Measurements from ENCODE around the gene PDE2A.

The PDE2A gene

DNA sequence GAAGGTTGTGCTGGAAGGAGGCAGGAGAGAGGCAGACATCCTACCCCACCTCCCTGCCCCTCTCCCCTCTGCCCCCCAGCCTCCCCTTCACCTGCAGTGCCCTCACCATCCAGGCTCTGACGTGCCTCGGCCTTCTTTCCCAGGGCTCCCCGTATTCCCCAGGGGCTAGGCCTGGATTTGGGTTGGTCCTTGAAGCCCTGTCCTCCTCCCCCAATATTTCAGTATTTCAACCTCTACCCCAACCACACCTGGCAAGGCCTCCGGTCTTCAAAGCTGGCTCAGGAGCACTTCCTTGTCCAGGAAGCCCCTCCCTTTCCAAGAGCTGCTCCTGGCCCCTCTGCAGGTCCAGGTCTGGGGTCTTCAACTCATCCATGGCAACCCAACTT lies 8.6 kb upstream of the PDE2A start:
- DNase-seq, result no peak

DNA sequence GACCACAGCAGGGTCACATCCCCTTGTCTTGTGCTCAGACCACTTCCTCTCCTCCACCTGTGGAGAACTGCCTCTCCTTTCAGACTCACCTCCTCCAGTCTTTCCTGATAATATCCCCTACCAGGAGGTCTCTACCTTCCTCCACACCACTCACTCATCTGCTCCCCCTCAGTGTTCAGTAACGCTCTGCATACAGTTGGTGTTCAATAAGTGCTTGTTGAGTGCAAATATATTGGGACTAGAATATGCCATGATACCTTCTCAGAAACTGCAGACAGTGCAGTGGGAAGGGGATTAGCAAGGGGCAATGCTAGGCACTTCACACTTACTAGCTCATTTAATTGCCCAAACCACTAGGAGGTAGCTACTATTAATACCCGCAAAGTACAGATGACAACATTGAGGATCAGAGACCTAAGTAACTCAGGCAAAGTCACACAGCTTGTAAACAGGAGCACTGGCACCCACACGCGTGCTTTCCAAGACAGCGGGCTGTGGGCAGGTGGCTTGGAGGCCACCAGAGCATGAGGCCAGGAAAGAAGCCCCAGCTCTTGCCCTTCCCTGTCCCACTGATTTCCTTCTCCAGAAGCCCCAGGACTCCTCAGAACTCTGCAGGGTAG lies 8.1 kb upstream of the PDE2A start:
- DNase-seq, result no peak

DNA sequence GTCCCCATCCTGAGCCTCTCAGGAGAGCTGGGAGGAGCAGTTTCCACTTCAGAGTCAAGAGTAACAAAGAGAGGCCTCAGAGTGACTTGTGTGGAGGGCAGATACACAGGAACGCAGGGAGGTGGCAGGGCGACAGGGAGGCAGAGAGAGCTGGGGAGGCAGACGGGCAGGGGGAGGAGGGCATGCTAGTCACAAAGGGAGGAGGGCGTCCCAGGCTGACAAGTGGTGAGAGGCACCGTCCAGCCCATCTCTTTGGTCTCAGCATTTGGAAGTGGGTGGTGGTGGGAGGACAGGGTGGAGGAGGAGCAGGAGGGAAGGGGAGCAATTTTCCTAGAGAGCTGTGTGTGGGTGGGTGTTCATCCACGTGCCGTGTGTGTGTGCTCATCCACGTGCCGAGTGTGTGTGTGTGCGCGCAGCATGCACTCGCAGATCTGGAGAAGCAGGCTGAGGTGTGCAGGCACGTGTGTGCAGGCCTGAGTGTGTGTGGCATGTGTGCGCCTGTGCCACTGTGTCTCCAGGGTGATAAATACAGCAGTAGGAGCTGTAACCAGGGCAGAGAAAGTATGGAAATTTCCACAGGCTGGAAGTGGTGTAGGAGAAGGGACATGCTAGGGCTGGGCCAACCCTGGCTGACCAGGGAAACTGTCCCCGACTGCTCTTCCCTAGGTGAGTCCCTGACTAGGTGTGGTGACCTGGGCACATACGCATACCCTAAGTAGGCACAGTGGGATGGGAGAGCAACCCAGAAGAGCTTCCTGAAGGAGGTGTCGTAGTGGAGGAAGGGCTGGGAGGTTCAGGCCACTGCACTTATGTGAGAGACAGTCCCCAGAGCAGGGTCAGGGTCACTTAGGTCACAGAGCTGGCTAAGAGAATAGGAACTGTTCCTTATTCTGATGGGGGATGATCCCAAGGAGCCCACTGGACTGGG lies 7.3 kb upstream of the PDE2A start:
- DNase-seq, result no peak

DNA sequence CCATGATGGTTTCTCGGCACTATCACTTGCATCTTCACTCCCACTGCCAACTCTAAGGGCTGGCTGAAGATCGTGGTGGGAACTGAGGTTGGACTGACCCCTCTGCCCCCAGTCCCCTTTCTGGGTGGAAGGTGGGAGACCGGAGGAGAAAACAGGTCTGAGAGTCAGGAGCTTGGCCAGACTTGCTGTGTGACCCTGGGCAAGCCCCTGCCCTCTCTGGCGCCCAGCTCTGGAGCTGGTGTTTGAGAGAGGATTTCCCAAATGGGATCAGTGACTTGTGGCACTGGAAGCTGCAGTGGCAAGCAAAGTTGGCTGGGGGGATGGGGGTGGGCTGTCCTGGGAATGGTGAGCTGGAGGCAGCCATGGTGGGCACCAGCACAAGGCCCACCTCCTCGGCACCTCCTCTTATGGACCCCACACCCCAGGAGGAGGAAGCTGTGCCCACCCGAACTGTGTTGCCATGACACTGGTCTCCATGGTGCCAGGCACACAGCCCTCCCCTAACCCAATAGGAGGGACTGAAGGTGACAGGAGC lies 6.5 kb upstream of the PDE2A start:
- DNase-seq, result no peak

DNA sequence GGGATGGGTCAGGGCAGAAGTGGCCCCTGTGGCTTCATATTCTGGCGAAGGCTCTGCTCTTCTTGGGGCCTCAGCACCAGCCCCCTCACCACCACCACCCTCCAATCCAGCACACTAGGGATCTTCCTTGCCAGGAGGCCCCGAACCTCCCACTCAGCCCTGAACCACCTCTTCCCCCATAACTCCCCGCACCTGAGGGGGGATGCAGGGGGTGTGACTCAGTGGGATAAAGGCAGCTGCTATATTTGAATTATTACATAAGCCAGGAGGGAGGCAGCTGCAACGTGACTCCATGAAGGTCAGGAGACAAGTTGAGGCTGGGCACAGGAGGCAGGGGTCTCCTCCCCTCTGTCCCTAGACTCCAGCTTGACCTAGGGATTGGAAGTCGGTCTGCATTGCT lies 5.6 kb upstream of the PDE2A start:
- no peak for DNase-seq

DNA sequence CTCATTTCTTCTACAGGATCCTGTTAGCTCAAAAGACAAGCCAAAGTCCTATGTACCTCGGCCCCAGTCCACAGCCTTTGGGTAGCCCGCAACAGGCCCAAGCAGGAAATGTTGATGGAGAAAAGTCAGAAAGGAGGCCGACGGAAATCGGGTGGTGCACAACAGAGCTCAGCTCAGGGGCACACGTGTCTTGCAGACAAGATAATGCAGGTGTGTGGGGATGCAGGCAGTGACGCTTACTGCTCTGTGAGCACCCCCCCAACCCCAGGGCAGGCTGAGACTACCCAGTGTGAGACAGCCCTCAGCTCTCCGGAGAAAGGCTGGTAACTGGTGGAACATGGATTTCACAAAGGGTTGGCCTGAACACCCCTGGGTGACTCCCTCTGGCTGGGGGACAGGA lies 4.3 kb upstream of the PDE2A start:
- no peak for DNase-seq

DNA sequence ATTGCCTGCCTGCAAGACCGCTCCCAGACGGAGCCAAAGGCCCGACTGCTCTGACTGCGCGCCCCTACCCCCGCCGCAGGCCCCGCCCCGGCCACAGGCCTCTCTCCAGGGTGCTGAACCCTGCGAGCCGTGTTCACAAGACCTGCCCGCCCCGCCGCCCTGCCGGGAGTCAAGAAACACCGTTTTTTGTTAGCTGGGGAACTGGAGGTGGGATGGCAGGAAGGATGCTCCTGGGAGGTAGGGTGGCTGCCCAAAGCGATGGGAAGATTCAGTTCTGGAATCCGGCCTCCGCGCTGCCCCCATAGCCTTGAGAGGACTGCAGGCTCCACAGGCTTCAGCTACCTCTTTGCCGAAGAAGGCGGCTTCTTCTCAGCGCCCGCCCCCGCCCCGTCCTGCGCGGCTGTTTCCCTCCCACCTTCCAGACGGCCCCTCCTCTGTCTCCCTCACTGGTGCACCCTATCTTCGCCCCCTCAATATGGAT lies 2.7 kb upstream of the PDE2A start:
- peak; percentile 85 for DNase-seq

DNA sequence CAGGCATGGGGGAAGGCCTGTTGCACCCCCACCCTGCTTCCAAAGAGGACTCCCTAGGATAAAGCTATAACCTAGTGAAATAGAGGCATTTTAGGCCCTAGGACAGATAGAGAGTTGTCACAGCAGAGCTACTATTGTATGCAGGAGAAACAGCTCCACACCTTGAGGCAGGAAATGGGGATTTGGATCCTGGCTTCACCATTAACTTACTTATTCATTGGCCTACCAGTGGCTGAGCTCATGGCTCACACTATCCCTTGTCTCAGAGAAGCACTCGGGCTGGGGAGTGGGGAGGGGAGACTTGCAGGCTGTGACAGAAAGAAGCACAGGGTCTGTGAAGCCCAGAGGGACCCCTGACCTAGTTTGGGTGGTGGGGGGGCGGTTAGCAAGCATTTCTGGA lies 999 bp upstream of the PDE2A start:
- DNase-seq, result no peak

DNA sequence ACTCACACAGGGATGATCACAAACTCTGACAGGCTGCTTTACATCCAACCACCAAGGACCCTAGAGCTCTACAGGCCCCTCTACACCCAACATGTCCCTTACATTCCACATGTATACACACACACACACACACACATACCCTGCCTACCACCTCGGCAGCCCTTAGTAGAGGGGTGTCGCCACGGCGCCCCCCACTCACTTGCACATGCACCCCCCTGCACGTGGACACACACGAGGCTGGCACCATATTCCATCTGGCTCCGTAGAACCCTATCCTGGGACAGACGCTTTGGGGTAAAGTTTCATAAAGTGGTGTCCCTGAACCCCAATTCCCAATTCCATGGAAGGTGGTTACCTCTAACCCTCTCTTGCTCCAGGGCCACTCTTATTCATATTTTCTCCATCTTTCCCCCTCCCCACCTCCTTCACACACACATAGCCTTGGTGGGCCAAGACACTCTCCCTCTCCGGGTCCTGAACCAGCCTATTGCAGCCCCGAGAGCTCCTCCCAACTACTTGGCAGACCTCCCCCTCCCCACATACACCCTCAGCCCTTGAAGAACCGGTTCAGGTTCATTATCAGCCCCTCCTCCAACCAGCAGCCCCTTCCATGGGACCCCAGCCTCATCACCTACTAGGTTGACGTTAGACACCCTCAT lies 809 bp downstream of the PDE2A start:
- DNase-seq, result no peak

DNA sequence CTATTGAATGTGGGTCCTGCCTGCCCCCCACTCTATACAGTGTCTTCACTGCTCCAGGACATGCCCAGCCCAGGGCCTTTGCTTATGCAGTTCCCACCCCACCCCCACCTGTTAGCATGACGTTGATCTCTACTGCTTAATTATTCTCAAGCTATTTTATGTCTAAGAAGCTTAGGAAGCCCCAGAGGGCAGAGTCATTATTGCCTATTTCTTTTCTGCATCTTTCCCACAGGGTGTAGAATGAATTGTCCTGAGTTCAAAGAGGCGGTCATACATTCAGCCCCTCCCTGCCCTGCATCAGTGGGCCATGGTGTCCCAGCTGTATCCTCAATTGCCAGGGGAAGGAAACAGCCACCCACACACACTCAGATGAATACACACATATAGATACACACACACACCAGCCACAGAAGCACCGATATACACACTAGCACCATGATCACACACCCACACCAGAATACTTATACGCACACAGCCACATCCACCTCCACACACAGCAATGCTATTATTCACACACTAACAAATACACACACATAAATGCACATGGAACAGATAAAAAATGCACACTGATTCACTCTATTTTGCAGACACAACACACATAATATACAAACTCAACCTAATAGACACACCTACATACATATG lies 1.5 kb downstream of the PDE2A start:
- DNase-seq, result no peak

DNA sequence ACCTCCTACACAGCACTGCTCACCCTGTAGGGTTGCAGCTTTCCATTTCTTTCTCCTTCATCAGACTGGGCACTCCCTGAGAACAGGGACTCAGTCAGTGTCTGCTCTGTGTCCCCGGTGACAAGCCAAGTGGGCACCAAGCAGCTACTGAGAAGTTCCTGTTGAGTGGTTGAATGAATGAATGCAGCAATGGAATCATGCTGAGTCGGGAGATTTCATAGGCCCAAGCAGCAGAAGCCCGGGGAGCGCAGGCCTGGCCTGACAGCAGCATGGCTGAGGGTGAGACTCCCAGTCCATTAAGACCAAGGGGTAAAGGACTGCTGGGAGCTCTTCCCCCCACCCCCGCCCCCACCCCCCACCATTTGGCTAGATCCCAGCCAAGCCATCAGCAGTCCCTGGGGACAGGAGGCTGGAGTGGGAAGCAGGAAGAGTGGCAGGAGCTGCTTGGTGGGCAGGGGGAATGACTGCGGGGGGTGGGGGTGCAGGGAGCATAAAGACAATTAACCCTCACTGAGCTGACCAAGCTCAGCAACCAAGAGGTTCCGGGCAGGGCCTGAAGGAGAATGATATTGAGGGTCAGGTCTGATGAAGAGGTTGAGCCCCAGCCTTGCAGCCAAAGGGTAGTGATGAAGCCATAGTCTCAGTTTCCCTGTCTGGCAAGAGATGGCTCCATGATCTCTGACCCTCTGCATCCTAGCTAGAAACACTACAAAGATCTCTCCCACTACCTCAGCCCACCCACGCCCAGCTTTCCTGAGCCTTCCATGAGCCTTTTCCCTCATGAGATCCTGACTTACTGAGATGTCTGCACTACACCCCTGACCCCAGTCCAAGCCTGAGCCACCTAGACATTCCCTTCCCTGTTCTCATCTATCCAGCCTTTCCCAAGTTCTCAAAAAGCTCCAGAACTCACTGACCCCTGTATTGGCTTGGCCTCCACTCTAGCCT lies 2.8 kb downstream of the PDE2A start:
- no peak for DNase-seq

DNA sequence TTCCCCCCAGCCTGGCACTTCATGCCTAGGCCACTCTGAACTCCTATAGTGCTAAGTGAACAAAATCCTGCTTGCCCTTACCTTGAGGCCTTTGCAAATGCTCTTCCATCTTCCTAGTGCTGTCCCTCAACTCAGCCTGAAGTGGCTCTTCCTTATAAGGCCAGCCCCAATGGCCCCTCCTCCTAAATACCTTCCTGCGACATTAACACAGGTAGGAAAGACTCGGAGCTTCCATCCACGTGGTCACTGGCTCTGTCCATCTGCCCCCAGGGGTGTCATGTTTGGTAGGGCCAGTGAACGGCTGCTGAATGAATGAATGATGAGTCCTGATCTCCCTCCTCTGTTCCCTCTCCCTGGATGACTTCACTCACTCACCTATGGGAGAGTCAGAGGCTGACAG lies 4.2 kb downstream of the PDE2A start:
- DNase-seq, result no peak

DNA sequence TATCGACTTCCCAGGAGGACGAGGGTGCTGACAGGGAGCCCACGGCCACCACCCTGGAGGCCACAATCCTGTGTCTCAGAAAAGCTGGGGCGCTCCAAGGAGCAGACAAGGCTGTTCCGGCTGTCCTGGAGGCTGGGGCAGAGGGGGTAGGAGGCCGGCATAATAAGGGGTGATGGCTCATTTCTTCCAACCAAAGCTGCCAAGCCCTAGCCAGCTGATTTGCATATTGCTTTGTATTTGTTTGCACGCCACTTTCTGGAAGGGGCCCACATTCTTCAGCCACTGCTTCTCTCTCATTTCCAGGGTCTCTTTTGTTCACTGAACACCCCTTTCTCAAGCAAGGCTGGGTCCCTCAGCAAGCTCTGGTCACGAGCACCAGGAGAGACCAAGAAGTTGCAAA lies 4.7 kb downstream of the PDE2A start:
- DNase-seq, result no peak

DNA sequence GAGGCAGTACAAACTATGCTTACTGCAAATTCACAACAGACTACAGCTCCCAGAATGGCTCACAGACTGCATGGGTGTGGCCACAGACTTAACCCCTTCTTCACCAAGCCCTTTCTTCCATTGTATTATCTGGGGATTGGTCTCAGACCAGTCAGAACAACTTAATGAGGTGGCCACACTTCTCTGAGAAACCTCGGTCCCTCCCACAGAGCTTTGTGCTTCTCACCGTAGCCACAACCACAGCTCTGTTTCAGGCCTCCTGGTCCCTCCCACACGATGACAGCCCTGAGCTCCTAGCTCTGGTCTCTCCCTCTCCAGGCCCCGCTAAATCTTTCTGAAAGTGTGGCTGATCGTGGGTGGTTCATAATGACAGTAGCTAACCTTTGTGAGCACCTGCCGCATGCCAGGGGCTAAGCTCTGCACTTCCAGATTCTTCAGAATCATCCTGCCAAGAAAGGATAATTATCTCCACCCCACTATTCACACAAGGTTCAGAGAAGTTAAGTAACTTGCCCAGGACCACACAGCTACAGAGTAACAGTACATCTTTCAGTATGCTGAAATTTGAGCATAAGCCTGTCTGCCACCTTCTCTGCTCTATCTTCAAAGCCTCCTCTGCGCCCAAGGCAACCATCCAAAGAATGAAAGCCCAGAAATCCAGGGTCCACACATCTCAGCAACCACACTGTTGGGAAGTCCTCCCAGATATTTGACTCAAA lies 5.4 kb downstream of the PDE2A start:
- peak; percentile 63 for DNase-seq

DNA sequence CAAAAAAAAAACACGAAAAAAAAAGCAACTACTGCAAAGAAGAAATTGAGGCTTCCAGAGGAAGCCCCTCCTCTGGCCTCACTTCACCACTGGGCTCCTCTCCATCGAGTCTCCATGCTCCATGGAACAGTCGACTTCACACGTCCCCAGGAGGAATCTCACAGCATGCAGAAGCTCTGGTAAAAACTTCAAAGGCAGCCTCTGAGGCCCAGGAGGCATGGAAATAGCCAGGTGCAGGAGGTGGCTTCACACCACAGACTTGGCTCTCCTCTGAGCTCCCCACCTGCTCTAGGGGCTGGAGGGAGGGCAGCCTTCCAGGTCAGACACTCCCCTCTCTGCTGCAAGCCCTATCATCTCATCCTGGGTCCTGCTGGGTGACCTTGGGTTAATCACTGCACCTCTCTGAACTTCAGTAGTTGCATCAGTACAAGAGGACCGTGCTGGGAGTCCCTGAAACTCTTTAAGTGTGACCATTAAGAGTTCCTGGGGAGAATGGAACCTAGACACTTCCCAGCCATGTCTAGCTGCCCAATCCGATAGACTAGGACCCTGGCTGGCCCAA lies 8.2 kb downstream of the PDE2A start:
- DNase-seq, result no peak

DNA sequence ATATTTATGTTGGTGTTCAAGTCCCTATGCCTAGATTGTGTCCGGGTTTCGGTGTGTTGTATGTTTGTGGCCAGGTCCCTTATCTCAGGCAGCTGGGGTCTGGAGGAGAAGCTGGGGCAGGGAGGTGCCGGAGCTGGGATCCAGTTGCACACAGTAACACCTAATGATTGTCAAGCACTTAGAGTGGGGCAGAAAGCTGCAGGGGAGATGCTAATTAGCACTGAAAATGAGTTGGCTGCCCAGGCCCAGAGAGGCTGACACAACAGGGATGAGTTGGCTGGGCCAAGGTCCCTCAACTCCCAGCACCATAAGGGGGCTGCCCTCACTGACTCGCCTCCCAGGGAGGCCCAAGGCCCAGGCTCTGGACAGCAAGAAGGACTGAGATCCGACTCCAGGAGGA lies 12.2 kb downstream of the PDE2A start:
- DNase-seq, result no peak

DNA sequence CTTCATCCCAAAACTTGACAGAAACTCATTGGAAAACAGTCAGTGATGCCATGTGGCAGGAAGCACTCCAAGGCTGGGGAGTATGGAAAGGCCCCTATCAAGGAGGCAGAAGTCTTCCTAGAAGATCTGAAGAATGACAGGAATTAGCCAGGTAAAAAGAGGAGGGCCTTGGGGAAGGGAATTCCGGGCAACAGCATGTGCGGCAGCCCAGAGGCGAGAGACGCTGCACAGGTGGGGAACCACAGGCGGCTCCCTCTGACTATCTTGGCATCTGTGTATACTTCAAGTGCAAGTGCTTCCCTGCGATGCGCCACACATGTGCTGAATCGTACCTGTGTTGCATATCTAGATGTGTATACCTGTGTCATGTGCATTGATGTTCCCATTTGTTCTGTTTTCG lies 12.7 kb downstream of the PDE2A start:
- no peak for DNase-seq

DNA sequence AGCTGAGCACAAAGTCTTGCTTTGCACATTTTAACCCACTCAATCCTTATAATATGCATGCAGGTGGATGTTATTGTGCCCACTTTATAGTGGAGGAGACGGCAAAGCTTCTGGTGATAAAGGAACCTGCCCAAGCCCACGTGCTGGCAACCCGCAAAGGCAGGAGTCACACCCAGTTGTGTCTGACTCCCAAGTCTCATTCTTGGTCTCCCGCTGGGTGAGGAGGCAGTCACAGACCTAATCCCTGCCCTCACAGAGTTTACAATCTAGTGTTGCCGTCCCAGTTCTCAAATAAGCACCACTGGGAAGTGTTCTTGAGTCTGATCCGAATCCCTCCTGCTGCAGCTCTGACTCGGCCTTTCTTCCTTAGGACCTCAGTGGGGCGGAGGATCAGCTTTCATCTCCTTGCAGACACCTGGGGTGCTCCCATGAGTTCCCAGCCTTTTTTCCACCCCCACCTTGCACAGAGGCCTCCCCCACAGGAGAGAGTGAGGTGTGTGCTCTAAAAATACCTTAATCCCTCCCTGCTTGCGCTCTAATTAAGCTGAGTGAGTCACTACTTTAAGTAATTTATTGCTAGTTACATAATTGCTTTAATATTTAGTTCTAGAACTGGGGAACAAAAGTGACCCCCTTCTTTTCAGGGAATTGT lies 15.1 kb downstream of the PDE2A start:
- DNase-seq, result no peak

DNA sequence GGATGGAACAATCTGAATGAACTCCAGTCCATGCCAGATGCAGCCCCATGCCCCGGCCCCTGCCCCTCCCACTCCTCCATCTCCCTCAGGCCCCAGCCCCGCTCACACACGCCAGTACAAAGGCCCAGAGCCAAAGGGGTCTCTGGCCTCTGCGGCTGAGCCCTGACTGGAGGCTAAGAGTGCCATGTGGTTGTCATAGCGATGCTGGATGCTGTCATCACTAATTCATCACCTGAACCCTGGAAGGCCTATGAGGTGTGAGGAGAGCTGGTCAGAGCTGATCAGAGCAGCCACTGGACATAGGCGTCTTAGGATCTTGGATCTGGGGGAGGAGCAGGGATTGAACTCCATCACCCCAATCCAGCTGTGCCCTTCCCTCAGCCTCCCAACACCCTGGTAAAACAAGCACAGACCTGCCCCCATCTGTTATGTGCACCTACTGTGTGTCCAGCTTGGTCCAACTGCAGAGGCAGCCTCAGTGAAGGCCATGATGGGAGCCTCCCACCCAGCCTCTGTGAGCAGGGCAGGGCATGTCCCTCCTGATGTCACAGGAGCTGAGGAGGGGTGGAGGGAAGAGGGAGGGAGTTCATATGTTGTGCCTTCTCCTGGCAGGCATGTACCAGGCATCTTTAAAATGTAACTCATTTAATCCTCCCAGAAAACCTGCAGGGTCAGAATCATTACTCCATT lies 16.7 kb downstream of the PDE2A start:
- DNase-seq, result no peak
